Measurements from ENCODE around the gene HRH2. TPM values are rescaled to one million over a fixed set of nuclear protein-coding genes. Genes with fewer than 3 reads are reported as not detected.
A peak's percentile ranks its signal among the peaks of the same experiment; 100 is the strongest.
"Not testable (repeated sequence)": the region's sequence is repeated elsewhere in the genome, so short reads cannot be mapped to it uniquely, and the experiment has no call there.

The HRH2 gene, protein sequence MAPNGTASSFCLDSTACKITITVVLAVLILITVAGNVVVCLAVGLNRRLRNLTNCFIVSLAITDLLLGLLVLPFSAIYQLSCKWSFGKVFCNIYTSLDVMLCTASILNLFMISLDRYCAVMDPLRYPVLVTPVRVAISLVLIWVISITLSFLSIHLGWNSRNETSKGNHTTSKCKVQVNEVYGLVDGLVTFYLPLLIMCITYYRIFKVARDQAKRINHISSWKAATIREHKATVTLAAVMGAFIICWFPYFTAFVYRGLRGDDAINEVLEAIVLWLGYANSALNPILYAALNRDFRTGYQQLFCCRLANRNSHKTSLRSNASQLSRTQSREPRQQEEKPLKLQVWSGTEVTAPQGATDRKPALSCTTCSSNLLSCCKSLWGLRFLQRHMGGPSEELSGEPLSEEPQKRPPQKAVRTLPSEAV
- total RNA-seq: 94.7 and 96.9 TPM in 2 replicates

DNA sequence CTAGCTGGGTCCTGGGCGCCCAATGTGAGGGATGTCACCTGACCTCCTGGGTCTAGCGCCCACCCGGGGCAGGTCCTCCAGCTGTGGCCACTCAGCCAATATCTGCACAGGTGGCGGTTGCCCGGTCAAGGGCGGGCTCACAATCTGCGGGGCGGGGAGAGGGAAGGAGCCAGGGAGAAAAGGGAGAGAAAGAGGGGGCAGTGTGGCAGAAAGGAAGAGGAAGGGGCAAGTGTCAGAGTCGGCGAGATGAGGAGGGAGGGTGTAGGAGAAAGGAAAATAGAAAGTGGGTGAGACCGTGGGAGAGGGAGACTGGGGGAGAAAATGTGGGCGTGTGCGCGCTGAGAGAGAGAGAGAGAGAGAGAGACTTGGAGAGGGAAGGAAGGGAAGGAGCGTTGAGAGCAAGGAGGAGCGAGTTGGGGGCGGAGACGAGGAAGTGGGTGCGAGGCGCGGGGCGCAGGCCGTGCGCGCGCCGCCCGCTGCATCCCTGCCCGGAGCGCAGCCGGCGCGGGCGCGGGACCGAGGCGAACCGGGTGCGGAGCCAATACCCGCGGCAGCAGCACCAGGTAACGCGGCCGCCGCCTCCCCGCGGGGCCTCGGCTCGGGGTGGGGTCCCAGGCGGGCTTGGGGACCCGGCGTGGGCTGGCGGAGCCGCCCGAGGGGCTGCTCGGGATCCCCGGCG is at the start of gene HRH2:
Gene HRH2, plus strand, starts transcription at position 479 of the 679 bp plus-strand sequence. CDS start 25,163 bp downstream, outside the sequence.
- Mint-ChIP-seq H3K27me3 (ENCODE audit: insufficient read depth) (peaks cover 2% of the 10 kb centered on the region), H3K36me3 (ENCODE audit: low read depth) (peaks cover 49% of the 10 kb centered on the region), H3K27ac (peak within 1 kb of the TSS; percentile 96), H3K4me1 (ENCODE audit: low read depth) (peaks cover 87% of the 10 kb centered on the region), H3K4me3 (peak within 1 kb of the TSS; percentile 98), H3K9me3 (no peaks in the 10 kb centered on the region)
- intact Hi-C loops (cut with micrococcal nuclease): loop anchor here (1.0 kb wide), 2 partner anchors 39 to 123 kb away; no protein-coding TSS in a partner anchor
- peak; percentile 62 for DNase-seq (ENCODE audit: low spot score)

DNA sequence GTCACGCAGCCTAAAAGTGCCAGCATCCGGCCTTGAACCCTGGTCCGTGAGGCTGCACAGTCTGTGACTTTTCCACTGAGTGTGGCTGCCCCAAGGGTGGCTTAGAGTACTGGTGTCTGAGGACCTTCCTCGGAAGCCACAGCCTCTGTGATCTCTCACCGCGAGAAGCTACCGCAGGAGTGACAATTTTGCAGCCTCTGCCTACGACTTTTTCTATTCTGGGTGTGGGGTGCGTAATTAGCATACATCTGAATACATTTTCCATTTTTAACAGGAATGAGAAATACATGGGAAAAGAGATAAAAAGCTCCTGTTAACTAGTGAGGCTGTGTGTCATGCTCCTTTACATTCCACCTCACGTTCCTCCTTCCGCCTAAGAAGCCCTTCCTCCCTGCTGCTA is 48.3 kb upstream of the HRH2 start:
- H3K27me3 Mint-ChIP-seq (ENCODE audit: insufficient read depth): peaks cover 20% of the 10 kb centered on the region
- no peak overlapping the region for H3K4me3 Mint-ChIP-seq
- H3K4me1 Mint-ChIP-seq (ENCODE audit: low read depth): peaks cover 8% of the 10 kb centered on the region
- no peak overlapping the region for H3K27ac Mint-ChIP-seq
- no peaks in the 10 kb centered on the region for H3K36me3 Mint-ChIP-seq (ENCODE audit: low read depth)
- intact Hi-C loops (cut with micrococcal nuclease): loop anchor here (1.0 kb wide), 1 partner anchor 44 kb away; no protein-coding TSS in a partner anchor
- DNase-seq (ENCODE audit: low spot score): no peak
- H3K9me3 Mint-ChIP-seq: peaks cover 16% of the 10 kb centered on the region

DNA sequence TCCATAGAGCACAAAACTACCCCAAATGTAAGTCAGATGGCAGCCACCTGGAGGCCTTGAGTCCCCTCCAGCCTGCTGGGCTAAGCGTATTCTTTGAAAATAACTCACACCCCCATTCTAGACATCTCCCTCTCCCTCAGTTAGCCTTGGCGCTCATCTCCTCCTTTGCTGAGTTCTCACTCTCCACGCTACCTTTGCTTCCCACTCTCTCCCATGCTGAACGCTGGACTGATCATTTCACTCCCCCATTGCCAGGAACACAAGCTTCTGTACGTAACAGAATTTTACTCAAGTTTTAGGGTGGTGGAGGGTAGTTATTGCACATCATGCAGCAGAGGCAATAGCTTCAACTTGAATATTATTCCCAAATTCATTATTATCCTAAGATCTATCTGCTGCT is 47.5 kb upstream of the HRH2 start:
- H3K9me3 Mint-ChIP-seq: peaks cover 16% of the 10 kb centered on the region
- no peak overlapping the region for H3K27ac Mint-ChIP-seq
- H3K27me3 Mint-ChIP-seq (ENCODE audit: insufficient read depth): peaks cover 14% of the 10 kb centered on the region
- peaks cover 9% of the 10 kb centered on the region for H3K4me1 Mint-ChIP-seq (ENCODE audit: low read depth)
- intact Hi-C loops (cut with micrococcal nuclease): no loop called here
- DNase-seq (ENCODE audit: low spot score): no peak
- H3K4me3 Mint-ChIP-seq: no peak overlapping the region
- no peaks in the 10 kb centered on the region for H3K36me3 Mint-ChIP-seq (ENCODE audit: low read depth)

DNA sequence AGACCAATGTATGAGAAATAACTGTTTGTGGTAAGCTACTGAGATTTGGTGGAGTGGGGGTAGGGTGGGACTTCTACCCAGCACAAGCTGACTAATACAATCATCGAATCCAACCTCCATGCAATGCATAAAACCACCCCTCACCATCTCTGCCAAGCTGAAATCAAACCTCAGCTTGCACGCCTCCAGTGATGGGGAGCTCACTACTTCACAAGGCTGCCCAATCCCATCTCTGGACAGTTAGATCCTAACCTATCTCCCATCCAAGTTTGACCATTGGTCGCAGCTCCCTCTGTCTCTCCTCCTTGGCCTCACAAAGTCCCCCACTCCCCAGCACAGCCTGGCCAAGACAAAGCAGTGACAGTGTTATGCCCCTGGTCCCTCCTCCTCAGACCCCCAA is 47.0 kb upstream of the HRH2 start:
- Mint-ChIP-seq H3K36me3 (ENCODE audit: low read depth) (no peaks in the 10 kb centered on the region), H3K9me3 (peaks cover 16% of the 10 kb centered on the region), H3K27ac (peak overlapping the region; percentile 25), H3K4me3 (no peak overlapping the region), H3K4me1 (ENCODE audit: low read depth) (peaks cover 14% of the 10 kb centered on the region), H3K27me3 (ENCODE audit: insufficient read depth) (peaks cover 10% of the 10 kb centered on the region)
- no peak for DNase-seq (ENCODE audit: low spot score)
- intact Hi-C loops (cut with micrococcal nuclease): no loop called here

DNA sequence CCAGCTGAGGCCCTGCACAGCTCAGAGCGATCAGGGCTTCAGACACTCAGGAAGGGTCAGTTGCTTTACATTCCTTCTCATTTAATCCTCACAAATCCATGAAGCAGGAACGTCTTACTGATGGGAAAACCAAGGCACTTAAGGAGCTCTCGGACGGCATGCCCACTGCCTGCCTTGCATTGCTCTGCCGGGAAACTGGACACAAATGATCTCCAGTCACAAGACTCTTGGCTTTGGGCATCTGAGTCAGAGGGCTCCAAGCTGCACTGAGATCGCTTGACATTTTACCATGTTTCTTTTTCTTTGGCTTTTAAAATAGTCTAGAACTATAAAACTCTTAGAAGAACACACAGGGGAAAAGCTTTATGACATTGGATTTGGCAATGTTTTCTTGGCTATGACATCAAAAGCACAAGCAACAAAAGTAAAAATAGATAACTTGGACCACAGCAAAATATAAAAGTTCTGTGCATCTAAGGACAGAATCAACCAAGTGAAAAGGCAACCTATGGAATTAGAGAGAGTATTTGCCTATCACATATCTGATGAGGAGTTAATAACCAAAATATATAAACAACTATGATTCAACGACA is 43.6 kb upstream of the HRH2 start:
- no peak for DNase-seq (ENCODE audit: low spot score)
- Mint-ChIP-seq H3K9me3 (peaks cover 16% of the 10 kb centered on the region), H3K27ac (no peak overlapping the region), H3K4me1 (ENCODE audit: low read depth) (peaks cover 27% of the 10 kb centered on the region), H3K36me3 (ENCODE audit: low read depth) (no peaks in the 10 kb centered on the region), H3K27me3 (ENCODE audit: insufficient read depth) (peaks cover 8% of the 10 kb centered on the region), H3K4me3 (no peak overlapping the region)
- intact Hi-C loops (cut with micrococcal nuclease): no loop called here

DNA sequence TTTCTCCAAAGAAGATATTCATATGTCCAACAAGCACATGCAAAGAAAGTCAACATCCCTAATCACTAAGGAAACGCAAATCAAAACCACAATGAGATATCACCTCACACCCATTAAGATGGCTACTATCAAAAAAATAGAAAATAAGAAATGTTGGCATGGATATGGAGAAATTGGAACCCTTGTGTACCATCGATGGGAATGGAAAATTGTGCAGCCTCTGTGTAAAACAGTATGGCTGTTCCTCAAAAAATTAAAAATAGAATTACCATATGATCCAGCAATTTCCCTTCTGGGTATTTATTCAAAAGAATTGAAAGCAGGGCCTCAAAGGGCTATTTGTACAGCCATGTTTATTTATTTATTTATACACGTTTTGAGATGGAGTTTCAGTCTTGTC is 43.0 kb upstream of the HRH2 start:
- Mint-ChIP-seq H3K27ac (no peak overlapping the region), H3K36me3 (ENCODE audit: low read depth) (no peaks in the 10 kb centered on the region), H3K27me3 (ENCODE audit: insufficient read depth) (peaks cover 8% of the 10 kb centered on the region), H3K9me3 (peaks cover 16% of the 10 kb centered on the region), H3K4me1 (ENCODE audit: low read depth) (peaks cover 21% of the 10 kb centered on the region), H3K4me3 (no peak overlapping the region)
- intact Hi-C loops (cut with micrococcal nuclease): no loop called here
- DNase-seq (ENCODE audit: low spot score): no peak

DNA sequence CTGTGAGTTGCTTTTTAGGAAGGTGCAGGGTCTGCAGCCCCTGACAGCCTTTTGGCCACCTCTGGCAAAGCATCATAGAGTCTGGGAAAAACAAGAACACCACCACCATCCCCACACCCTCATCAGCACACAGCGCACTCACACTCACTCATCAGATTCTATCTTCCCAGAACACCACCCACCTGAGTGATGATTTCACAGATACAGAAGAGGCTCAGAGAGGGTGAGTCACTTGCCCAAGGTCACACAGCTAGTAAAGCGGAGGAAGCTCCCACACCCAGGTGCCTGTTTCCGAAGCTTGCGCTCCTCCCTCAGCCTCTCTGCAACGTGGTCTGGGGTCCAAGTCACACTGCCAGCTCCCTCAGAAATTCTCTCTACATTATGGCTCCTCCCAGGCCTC is 41.8 kb upstream of the HRH2 start:
- Mint-ChIP-seq H3K27me3 (ENCODE audit: insufficient read depth) (peaks cover 8% of the 10 kb centered on the region), H3K4me3 (no peak overlapping the region), H3K4me1 (ENCODE audit: low read depth) (peaks cover 19% of the 10 kb centered on the region), H3K27ac (no peak overlapping the region), H3K36me3 (ENCODE audit: low read depth) (no peaks in the 10 kb centered on the region), H3K9me3 (peaks cover 17% of the 10 kb centered on the region)
- intact Hi-C loops (cut with micrococcal nuclease): loop anchor here (1.0 kb wide), 1 partner anchor 37 kb away; no protein-coding TSS in a partner anchor
- DNase-seq (ENCODE audit: low spot score): no peak

DNA sequence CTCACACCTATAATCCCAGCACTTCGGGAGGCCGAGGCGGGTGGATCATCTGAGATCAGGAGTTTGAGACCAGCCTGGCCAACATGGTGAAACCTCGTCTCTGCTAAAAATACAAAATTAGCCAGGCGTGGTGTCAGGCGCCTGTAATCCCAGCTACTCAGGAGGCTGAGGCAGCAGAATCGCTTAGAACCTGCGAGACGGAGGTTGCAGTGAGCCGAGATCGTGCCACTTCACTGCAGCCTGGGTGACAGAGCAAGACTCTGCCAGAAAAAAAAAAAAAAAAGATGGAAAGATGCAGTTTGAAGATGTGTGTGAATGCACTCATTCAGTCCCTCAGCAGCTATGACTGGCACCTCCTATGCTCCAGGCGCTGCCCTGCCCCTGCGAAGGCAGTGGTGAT is 41.3 kb upstream of the HRH2 start:
- not testable (repeated sequence) for H3K27me3 Mint-ChIP-seq (ENCODE audit: insufficient read depth); H3K27ac Mint-ChIP-seq; DNase-seq (ENCODE audit: low spot score); H3K36me3 Mint-ChIP-seq (ENCODE audit: low read depth); H3K4me3 Mint-ChIP-seq
- Mint-ChIP-seq H3K9me3 (peaks cover 22% of the 10 kb centered on the region), H3K4me1 (ENCODE audit: low read depth) (peaks cover 19% of the 10 kb centered on the region)
- intact Hi-C loops (cut with micrococcal nuclease): loop anchor here (1.0 kb wide), 1 partner anchor 37 kb away; no protein-coding TSS in a partner anchor

DNA sequence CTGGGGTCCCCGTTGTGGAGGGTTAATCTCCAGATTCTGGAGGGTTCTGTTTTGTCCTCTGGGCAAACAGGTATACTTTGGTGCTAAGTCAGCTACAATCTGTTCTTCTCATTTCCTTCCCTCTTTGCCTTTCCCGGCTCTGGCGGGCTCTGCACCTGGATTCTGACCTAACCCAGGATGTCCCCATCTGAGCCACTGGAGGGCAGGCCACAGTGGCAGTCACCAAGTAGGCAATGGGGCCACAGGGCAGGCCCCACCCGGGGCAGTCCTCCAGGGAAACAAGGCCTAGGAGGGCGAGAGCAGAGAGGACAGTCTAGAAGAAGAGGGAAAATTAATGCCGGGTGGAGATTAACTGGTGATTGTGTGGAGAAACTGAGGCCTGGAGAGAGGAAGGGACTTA is 40.4 kb upstream of the HRH2 start:
- intact Hi-C loops (cut with micrococcal nuclease): no loop called here
- H3K9me3 Mint-ChIP-seq: peaks cover 28% of the 10 kb centered on the region
- no peak for DNase-seq (ENCODE audit: low spot score)
- no peak overlapping the region for H3K27ac Mint-ChIP-seq
- H3K27me3 Mint-ChIP-seq (ENCODE audit: insufficient read depth): peaks cover 3% of the 10 kb centered on the region
- H3K4me3 Mint-ChIP-seq: no peak overlapping the region
- H3K4me1 Mint-ChIP-seq (ENCODE audit: low read depth): peaks cover 19% of the 10 kb centered on the region
- H3K36me3 Mint-ChIP-seq (ENCODE audit: low read depth): no peaks in the 10 kb centered on the region

DNA sequence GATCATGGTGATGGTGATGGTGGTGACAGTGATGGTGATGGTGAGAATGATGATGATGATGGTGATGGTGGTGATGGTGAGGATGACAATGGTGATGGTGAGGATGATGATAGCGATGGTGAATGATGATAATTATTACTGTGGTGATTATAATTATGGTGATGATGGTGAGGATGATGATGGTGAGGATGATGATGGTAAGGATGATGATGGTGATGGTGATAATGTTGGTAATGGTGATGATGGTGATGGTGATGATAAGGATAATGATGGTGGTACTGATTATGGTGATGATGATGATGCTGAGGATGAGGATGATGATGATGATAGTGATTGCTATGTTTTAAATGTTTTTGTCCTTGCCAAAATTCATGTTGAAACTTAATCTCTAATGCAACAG is 37.3 kb upstream of the HRH2 start:
- H3K4me3 Mint-ChIP-seq: no peak overlapping the region
- peaks cover 17% of the 10 kb centered on the region for H3K9me3 Mint-ChIP-seq
- no peak for DNase-seq (ENCODE audit: low spot score)
- H3K27me3 Mint-ChIP-seq (ENCODE audit: insufficient read depth): peaks cover 1% of the 10 kb centered on the region
- intact Hi-C loops (cut with micrococcal nuclease): no loop called here
- peaks cover 17% of the 10 kb centered on the region for H3K4me1 Mint-ChIP-seq (ENCODE audit: low read depth)
- peaks cover 7% of the 10 kb centered on the region for H3K36me3 Mint-ChIP-seq (ENCODE audit: low read depth)
- H3K27ac Mint-ChIP-seq: no peak overlapping the region

DNA sequence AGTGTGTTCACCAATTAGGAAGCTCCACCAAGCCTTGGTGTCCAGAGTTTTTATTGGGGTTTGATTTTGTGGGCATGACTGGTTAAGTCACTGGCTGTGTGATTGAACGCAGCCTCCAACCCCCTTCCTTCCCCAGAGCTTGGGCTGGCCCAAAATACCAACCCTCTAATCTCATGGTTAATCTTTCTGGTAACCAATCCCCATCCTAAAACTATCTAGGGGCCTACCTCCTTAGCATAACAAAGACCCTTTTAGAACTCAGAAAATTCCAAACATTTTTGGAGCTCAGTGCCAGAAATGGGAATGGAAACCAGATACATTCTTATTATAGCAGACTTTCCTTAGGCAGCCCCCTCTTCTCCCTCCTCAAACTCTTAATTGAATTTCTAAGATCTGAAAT is 35.9 kb upstream of the HRH2 start:
- Mint-ChIP-seq H3K27ac (no peak overlapping the region), H3K27me3 (ENCODE audit: insufficient read depth) (peaks cover 1% of the 10 kb centered on the region), H3K36me3 (ENCODE audit: low read depth) (peaks cover 14% of the 10 kb centered on the region), H3K4me3 (no peak overlapping the region), H3K9me3 (peaks cover 28% of the 10 kb centered on the region), H3K4me1 (ENCODE audit: low read depth) (peaks cover 5% of the 10 kb centered on the region)
- DNase-seq (ENCODE audit: low spot score): no peak
- intact Hi-C loops (cut with micrococcal nuclease): no loop called here

DNA sequence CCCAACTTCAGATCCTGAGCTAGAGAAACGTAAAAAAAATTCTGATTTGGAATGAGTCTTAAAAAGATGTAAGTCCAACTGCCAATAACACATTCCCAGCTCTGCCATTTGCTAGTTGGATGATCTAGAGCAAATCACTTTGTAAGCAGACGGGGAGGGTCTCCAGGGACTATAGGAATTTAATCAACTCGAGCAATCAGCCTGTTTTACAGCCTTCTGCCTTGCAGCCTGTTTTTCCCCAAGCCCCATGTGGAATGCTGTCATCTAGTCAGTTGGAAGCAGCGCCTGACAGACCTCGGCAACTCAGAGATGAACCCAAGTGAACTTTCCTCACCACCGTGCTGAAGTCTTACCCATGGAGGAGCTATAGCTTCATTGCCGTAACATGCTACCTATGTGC is 34.8 kb upstream of the HRH2 start:
- Mint-ChIP-seq H3K9me3 (peaks cover 28% of the 10 kb centered on the region), H3K4me1 (ENCODE audit: low read depth) (no peaks in the 10 kb centered on the region), H3K36me3 (ENCODE audit: low read depth) (peaks cover 14% of the 10 kb centered on the region), H3K27ac (peak overlapping the region; percentile 15), H3K27me3 (ENCODE audit: insufficient read depth) (peaks cover 1% of the 10 kb centered on the region), H3K4me3 (no peak overlapping the region)
- intact Hi-C loops (cut with micrococcal nuclease): no loop called here
- no peak for DNase-seq (ENCODE audit: low spot score)

DNA sequence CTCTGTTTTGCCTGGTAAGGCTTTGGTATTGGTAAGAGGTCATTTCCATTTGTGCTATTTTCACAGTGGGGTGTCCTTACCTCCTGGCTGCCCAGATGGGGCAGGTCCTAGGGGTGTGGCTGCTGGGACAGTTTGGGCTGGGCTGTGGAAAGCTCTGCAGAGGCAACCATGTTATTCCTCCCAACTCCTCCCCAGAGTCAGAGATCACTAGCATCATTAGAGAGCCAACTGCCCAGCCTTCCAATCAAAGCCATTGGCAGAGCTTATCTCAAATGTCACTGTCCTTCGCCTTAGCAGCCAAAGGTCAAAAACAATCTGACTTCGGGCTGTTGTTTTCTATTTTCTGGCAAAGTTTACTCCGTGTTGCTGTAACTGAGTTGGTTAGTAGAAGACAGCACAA is 33.6 kb upstream of the HRH2 start:
- H3K36me3 Mint-ChIP-seq (ENCODE audit: low read depth): peaks cover 14% of the 10 kb centered on the region
- H3K9me3 Mint-ChIP-seq: peaks cover 31% of the 10 kb centered on the region
- H3K27ac Mint-ChIP-seq: no peak overlapping the region

More for the DNA sequence above, 33.6 kb upstream of the HRH2 start:
- Mint-ChIP-seq H3K4me1 (ENCODE audit: low read depth) (no peaks in the 10 kb centered on the region), H3K4me3 (no peak overlapping the region), H3K27me3 (ENCODE audit: insufficient read depth) (peaks cover 1% of the 10 kb centered on the region)
- intact Hi-C loops (cut with micrococcal nuclease): no loop called here
- DNase-seq (ENCODE audit: low spot score): no peak
